K562 (cell line): ENCODE measurements around the gene ZNF652. TPM values are rescaled to one million over a fixed set of nuclear protein-coding genes. Genes with fewer than 3 reads are reported as not detected.

Experiments used
- ATF7 ChIP-seq: fragments of 450-650 bp; IDR thresholded peaks from 2 replicates; pipeline ENCODE4 v1.7.1; 2014; ENCODE audit warnings: mild to moderate bottlenecking, moderate library complexity
- BCOR ChIP-seq: fragments of 450-650 bp; IDR thresholded peaks from 2 replicates; pipeline ENCODE4 v1.6.1; 2016
- CHD2 ChIP-seq: IDR thresholded peaks from 2 replicates; pipeline ENCODE4 v1.6.1; 2011; ENCODE audit warnings: low read depth, low read length
- ELF1 ChIP-seq: fragments of 200-800 bp; sonication (Bioruptor generic); IDR thresholded peaks from 2 replicates; pipeline ENCODE4 v1.6.1; 2016; ENCODE audit warnings: missing genetic modification characterization, missing compliant biosample characterization
- FOXM1 ChIP-seq, 2 experiments: fragments of 450-650 bp in 1 of 2; sonication (generic) in 1 of 2; formaldehyde crosslinking in 1 of 2; IDR thresholded peaks; 2 replicates each; pipeline versions ENCODE4 v1.6.1 to v1.9.0; 2017 to 2022; ENCODE audit warnings: low read depth in 2 of 2, mild to moderate bottlenecking in 2 of 2, missing genetic modification reagents in 1 of 2, moderate library complexity in 1 of 2
- MAZ ChIP-seq, 2 experiments: fragments of 450-650 bp in 1 of 2; sonication (generic) in 1 of 2; formaldehyde crosslinking; IDR thresholded peaks in 1 of 2; conservative IDR thresholded peaks in 1 of 2; 2 replicates each; pipeline versions ENCODE4 v1.4.0 to v1.5.0; 2020; ENCODE audit warnings: mild to moderate bottlenecking in 1 of 2, missing genetic modification reagents in 1 of 2
- NFATC3 ChIP-seq: fragments of 450-650 bp; IDR thresholded peaks from 2 replicates; pipeline ENCODE4 v1.6.1; 2017; ENCODE audit warnings: mild to moderate bottlenecking
- NFXL1 ChIP-seq: fragments of 450-650 bp; formaldehyde crosslinking; IDR thresholded peaks from 2 replicates; pipeline ENCODE4 v1.4.0; 2021; ENCODE audit warnings: mild to moderate bottlenecking
- NR3C1 ChIP-seq: sonication (generic); formaldehyde crosslinking; IDR thresholded peaks from 2 replicates; pipeline ENCODE4 v1.8.1; 2022; ENCODE audit warnings: missing genetic modification reagents
- PRDM10 ChIP-seq: fragments of 450-650 bp; IDR thresholded peaks from 2 replicates; pipeline ENCODE4 v1.6.1; 2018; ENCODE audit not compliant: partially characterized antibody
- PTBP1 ChIP-seq: fragments of 200-400 bp; formaldehyde crosslinking; IDR thresholded peaks from 2 replicates; pipeline ENCODE4 v1.6.1; 2017; ENCODE audit warnings: low read depth, low read length
- SAFB2 ChIP-seq: fragments of 200-400 bp; formaldehyde crosslinking; IDR thresholded peaks from 2 replicates; pipeline ENCODE4 v1.6.1; 2018; ENCODE audit warnings: borderline replicate concordance, low read length, low read depth, moderate library complexity; ENCODE audit not compliant: severe bottlenecking
- SREBF2 ChIP-seq: sonication (generic); formaldehyde crosslinking; IDR thresholded peaks from 2 replicates; pipeline ENCODE4 v1.4.0; 2020; ENCODE audit warnings: mild to moderate bottlenecking, missing genetic modification reagents
- ZBTB7A ChIP-seq: IDR thresholded peaks from 2 replicates; pipeline ENCODE4 v1.6.1; 2011; ENCODE audit warnings: low read depth, mild to moderate bottlenecking, low read length, moderate library complexity, borderline replicate concordance; ENCODE audit not compliant: control insufficient read depth
- ZNF165 ChIP-seq: fragments of 250-450 bp; sonication (Bioruptor Pico); IDR thresholded peaks from 2 replicates; pipeline ENCODE4 v1.4.0; 2020; ENCODE audit warnings: borderline replicate concordance
- ZNF212 ChIP-seq: fragments of 450-650 bp; formaldehyde crosslinking; IDR thresholded peaks from 2 replicates; pipeline ENCODE4 v1.4.0; 2020; ENCODE audit warnings: mild to moderate bottlenecking
- ZNF3 ChIP-seq: fragments of 250-450 bp; sonication (Bioruptor Pico); IDR thresholded peaks from 2 replicates; pipeline ENCODE4 v1.5.0; 2021; ENCODE audit warnings: mild to moderate bottlenecking, moderate library complexity
- ZNF561 ChIP-seq: fragments of 450-650 bp; formaldehyde crosslinking; conservative IDR thresholded peaks from 2 replicates; pipeline ENCODE4 v1.4.0; 2020; ENCODE audit warnings: mild to moderate bottlenecking, moderate library complexity
- ZNF57 ChIP-seq: fragments of 450-650 bp; formaldehyde crosslinking; IDR thresholded peaks from 2 replicates; pipeline ENCODE4 v1.4.0; 2020; ENCODE audit warnings: mild to moderate bottlenecking, moderate library complexity
- ZNF592 ChIP-seq: fragments of 450-650 bp; IDR thresholded peaks from 2 replicates; pipeline ENCODE4 v1.6.1; 2017; ENCODE audit warnings: antibody characterized with exemption, mild to moderate bottlenecking
- ZNF668 ChIP-seq: fragments of 250-450 bp; sonication (Bioruptor Pico); IDR thresholded peaks from 2 replicates; pipeline ENCODE4 v1.8.0; 2022; ENCODE audit warnings: mild to moderate bottlenecking, inconsistent platforms
- ZNF766 ChIP-seq: fragments of 200-800 bp; sonication (Bioruptor generic); conservative IDR thresholded peaks from 2 replicates; pipeline ENCODE4 v1.6.1; 2016; ENCODE audit warnings: missing genetic modification characterization, missing compliant biosample characterization
- polyA plus RNA-seq, 8 experiments: library from polyadenylated mRNA; depleted of rRNA in 4 of 8; stranded (reverse) in 5 of 8; unstranded in 3 of 8; fragments of >200 nt; fragmentation: Nextera tagmentation in 2 of 8; fragmentation: Illumina TruSeq in 1 of 8; extraction: Ambion mirVana in 2 of 8; extraction: Trizol in 1 of 8; gene quantifications; 2 replicates each; pipeline versions ENCODE4 v1.2.1 to v1.2.3, GENCODE V29; 2011 to 2014; ENCODE audit warnings: inconsistent platforms in 1 of 8, missing spikeins in 1 of 8
- total RNA-seq, 7 experiments: library from RNA; depleted of rRNA in 6 of 7; stranded (reverse); fragments of >200 nt in 6 of 7; fragmentation: Illumina TruSeq in 2 of 7; extraction: Trizol in 2 of 7; gene quantifications; 2 replicates each; pipeline versions ENCODE4 v1.2.1 to v1.2.3, GENCODE V29; 2011 to 2021; ENCODE audit warnings: low replicate concordance in 1 of 7

Gene ZNF652
- total and polyA plus RNA-seq, 9 of the 15 experiments (the other 6 are each of a cell fraction or from before 2014, with no cell fraction given), result 5.1 to 15.5 (median 7.8) TPM

- TF ChIP-seq ZNF592 (peak; percentile 75), CHD2 (no peak), BCOR (peak; percentile 84; the same call in 1 of the 2 replicates), ZNF668 (CRISPR knock-in tag) (no peak), NFXL1 (CRISPR knock-in tag) (no peak), ZNF561 (CRISPR knock-in tag) (no peak), ATF7 (peak; percentile 52; the same call in 1 of the 2 replicates), PRDM10 (peak; percentile 81), ZNF57 (CRISPR knock-in tag) (no peak), PTBP1 (no peak), NFATC3 (no peak), FOXM1 (IDR thresholded peaks at IDR 0.05; ENCODE audit: low read depth) (no peak), FOXM1 (CRISPR knock-in tag; IDR thresholded peaks at IDR 0.05; ENCODE audit: low read depth) (no peak), SAFB2 (no peak), NR3C1 (no peak), ZNF165 (CRISPR knock-in tag) (no peak), ZNF766 (CRISPR knock-in tag) (no peak), ZBTB7A (no peak), ZNF212 (CRISPR knock-in tag) (no peak), ELF1 (tag) (no peak), MAZ (CRISPR knock-in tag; conservative IDR thresholded peaks at IDR 0.05 in 1 of 2, IDR thresholded peaks at IDR 0.05 in 1 of 2) (no peak), ZNF3 (no peak), SREBF2 (CRISPR knock-in tag) (no peak)
Measured at GRCh38 chr17:49387498-49388289, 25.6 kb upstream of the ZNF652 start (continued).
